AG10803 (cell line): ENCODE measurements around the gene RAE1.

ENCODE experiments used
- DNase-seq: peaks from one replicate; pipeline ENCODE4 v3.0.0; 2010; ENCODE audit warnings: low read depth
- H3K4me3 ChIP-seq: 2 replicates; pipeline ENCODE4 v1.5.1; 2011; ENCODE audit warnings: mild to moderate bottlenecking, low read length, control low read depth
- CTCF ChIP-seq: conservative IDR thresholded peaks from 2 replicates; pipeline ENCODE4 v1.5.1; 2011; ENCODE audit warnings: mild to moderate bottlenecking, low read length, control low read depth, inconsistent platforms

Gene RAE1

GRCh38 chr20:57407541-57407956 is 56.5 kb downstream of the RAE1 start:
- no peak for DNase-seq
- TF ChIP-seq CTCF, result no peak
- no peak overlapping the region for H3K4me3 ChIP-seq

GRCh38 chr20:57408131-57408530 is 57.1 kb downstream of the RAE1 start:
- no peak overlapping the region for H3K4me3 ChIP-seq
- TF ChIP-seq CTCF, result no peak
- DNase-seq, result no peak

- DNase-seq, result no peak
Measured at GRCh38 chr20:57408536-57409233, 57.6 kb downstream of the RAE1 start.

DNA sequence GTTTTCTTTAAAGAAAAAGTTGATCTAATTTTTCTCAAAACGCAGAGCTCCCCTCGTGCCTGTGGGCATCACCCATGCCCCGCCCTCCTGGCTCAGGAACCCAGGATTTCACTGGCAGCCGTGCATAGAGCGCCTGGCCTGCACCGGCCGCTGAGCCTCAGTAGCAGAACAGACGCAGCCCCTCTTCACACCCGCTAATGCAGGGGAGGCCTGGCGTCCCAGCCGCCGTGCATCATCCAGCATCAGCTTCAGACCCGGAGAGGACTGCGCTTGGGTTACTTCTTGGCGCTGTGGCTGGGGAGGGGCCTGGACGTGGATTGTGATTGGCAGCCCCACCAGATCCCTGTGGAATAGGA is 58.2 kb downstream of the RAE1 start:
- H3K4me3 ChIP-seq, result no peak overlapping the region
- no peak for TF ChIP-seq CTCF
- no peak for DNase-seq

More at GRCh38 chr20:57408536-57409233, 57.6 kb downstream of the RAE1 start:
- H3K4me3 ChIP-seq, result no peak overlapping the region
- TF ChIP-seq CTCF, result no peak

GRCh38 chr20:57409672-57410397 is 58.8 kb downstream of the RAE1 start:
- no peak for DNase-seq
- TF ChIP-seq CTCF, result no peak
- no peak overlapping the region for H3K4me3 ChIP-seq

DNA sequence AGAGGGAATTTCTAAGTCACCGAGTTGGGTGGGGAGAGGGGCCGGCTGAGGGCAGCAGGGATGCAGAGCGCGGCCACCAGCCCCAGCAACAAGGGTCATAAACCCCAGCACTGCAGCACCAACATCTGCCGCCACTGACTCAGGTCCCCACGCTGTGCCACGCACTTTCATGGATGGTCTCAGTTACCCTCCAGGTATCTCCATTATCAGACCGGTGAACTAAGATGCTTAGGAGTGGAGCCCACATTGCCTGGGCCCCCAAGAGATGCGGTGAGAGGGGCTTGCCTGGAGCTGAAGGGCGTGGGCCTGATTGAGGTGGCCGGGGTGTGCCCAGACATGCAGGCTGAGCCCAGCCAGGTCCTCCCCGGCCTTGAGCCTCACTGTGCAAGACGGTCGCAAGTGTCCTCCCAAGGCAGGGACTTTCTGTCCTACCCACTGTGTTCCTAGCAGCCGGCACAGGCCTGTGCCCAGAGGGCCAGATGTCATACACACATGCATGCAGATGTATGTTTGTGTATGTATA is 59.4 kb downstream of the RAE1 start:
- H3K4me3 ChIP-seq, result no peak overlapping the region
- no peak for DNase-seq
- TF ChIP-seq CTCF, result no peak

GRCh38 chr20:57410924-57411323 is 59.9 kb downstream of the RAE1 start:
- no peak overlapping the region for H3K4me3 ChIP-seq
- no peak for TF ChIP-seq CTCF
- no peak for DNase-seq
